DND-41 (cell line): ENCODE data around the gene SERAC1.

Experiments
- ATAC-seq: fragments of 200-7000 bp; cut with Tn5 transposase; 3 replicates; pipeline ENCODE4 v1.9.1; 2021; ENCODE audit warnings: low read depth; ENCODE audit not compliant: insufficient read depth
- DNase-seq: peaks from one replicate; pipeline ENCODE4 v3.0.0-alpha.2; 2020
- H2AFZ ChIP-seq: 2 replicates; pipeline ENCODE4 v1.6.0; 2012; ENCODE audit warnings: low read depth, low read length
- H3K27ac ChIP-seq: 2 replicates; pipeline ENCODE4 v1.5.1; 2012; ENCODE audit warnings: low read length, inconsistent platforms
- H3K27me3 ChIP-seq: fragments of 200-600 bp; sonication (generic); 2 replicates; pipeline ENCODE4 v1.6.0; 2012; ENCODE audit warnings: low read length, mild to moderate bottlenecking, inconsistent platforms; ENCODE audit not compliant: insufficient read depth, poor library complexity
- H3K36me3 ChIP-seq: 2 replicates; pipeline ENCODE4 v1.5.1; 2012; ENCODE audit warnings: low read length, inconsistent platforms; ENCODE audit not compliant: insufficient read depth
- H3K4me1 ChIP-seq: 2 replicates; pipeline ENCODE4 v1.5.1; 2012; ENCODE audit warnings: mild to moderate bottlenecking, low read length; ENCODE audit not compliant: insufficient read depth
- H3K4me2 ChIP-seq: 2 replicates; pipeline ENCODE4 v1.6.0; 2012; ENCODE audit warnings: mild to moderate bottlenecking, moderate library complexity, low read length, inconsistent platforms; ENCODE audit not compliant: insufficient read depth
- H3K4me3 ChIP-seq, 2 experiments: fragments of 200-600 bp in 1 of 2; shearing (Covaris generic) in 1 of 2; 2 replicates each; pipeline ENCODE4 v1.5.1; 2012 to 2016; ENCODE audit warnings: inconsistent platforms in 2 of 2, low read length in 2 of 2, mild to moderate bottlenecking in 2 of 2, low read depth in 1 of 2, moderate library complexity in 1 of 2
- H3K79me2 ChIP-seq: 2 replicates; pipeline ENCODE4 v1.6.0; 2012; ENCODE audit warnings: low read length, inconsistent platforms; ENCODE audit not compliant: insufficient read depth
- H3K9ac ChIP-seq: 2 replicates; pipeline ENCODE4 v1.6.0; 2012; ENCODE audit warnings: low read depth, mild to moderate bottlenecking, inconsistent platforms, low read length, moderate library complexity
- H3K9me3 ChIP-seq: 2 replicates; pipeline ENCODE4 v1.5.1; 2012; ENCODE audit warnings: low read length, moderate library complexity, mild to moderate bottlenecking, inconsistent platforms; ENCODE audit not compliant: insufficient read depth, severe bottlenecking
- H4K20me1 ChIP-seq: 2 replicates; pipeline ENCODE4 v1.6.0; 2012; ENCODE audit warnings: low read length; ENCODE audit not compliant: insufficient read depth
- EZH2 ChIP-seq: IDR thresholded peaks from 3 replicates; pipeline ENCODE4 v1.6.1; 2012; ENCODE audit warnings: borderline replicate concordance, low read depth, mild to moderate bottlenecking, moderate library complexity, low read length, inconsistent platforms; ENCODE audit not compliant: severe bottlenecking
- TF ChIP-seq, protein P1 (sequence below): IDR thresholded peaks from 2 replicates; pipeline ENCODE4 v1.5.1; 2012; ENCODE audit warnings: borderline replicate concordance, low read length, moderate library complexity, mild to moderate bottlenecking; ENCODE audit not compliant: poor library complexity, severe bottlenecking; ENCODE audit errors: extremely low read depth

SERAC1 gene

DNA sequence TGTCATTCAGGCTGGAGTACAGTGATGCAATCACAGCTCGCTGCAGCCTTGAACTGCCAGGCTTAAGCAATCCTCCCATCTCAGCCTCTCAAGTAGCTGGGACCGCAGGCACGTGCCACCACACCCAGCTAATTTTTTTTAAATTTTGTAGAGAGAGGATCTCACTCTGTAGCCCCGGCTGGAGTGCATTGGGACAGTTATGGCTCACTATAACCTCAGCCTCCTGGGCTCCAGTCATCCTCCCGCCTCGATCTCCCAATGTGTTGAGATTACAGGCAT lies 86.5 kb downstream of the SERAC1 start:
- H3K27ac ChIP-seq: no peak overlapping the region
- H3K79me2 ChIP-seq: no peaks in the 10 kb centered on the region
- DNase-seq: no peak
- H3K9me3 ChIP-seq: no peaks in the 10 kb centered on the region
- no peak overlapping the region for H2AFZ ChIP-seq
- H3K36me3 ChIP-seq: peaks cover 57% of the 10 kb centered on the region
- ATAC-seq: no peak
- no peaks in the 10 kb centered on the region for H3K27me3 ChIP-seq
- peaks cover 15% of the 10 kb centered on the region for H3K4me1 ChIP-seq
- H3K4me2 ChIP-seq: no peak overlapping the region
- H4K20me1 ChIP-seq: no peaks in the 10 kb centered on the region
- TF ChIP-seq EZH2: no peak
- TF ChIP-seq, protein P1, sequence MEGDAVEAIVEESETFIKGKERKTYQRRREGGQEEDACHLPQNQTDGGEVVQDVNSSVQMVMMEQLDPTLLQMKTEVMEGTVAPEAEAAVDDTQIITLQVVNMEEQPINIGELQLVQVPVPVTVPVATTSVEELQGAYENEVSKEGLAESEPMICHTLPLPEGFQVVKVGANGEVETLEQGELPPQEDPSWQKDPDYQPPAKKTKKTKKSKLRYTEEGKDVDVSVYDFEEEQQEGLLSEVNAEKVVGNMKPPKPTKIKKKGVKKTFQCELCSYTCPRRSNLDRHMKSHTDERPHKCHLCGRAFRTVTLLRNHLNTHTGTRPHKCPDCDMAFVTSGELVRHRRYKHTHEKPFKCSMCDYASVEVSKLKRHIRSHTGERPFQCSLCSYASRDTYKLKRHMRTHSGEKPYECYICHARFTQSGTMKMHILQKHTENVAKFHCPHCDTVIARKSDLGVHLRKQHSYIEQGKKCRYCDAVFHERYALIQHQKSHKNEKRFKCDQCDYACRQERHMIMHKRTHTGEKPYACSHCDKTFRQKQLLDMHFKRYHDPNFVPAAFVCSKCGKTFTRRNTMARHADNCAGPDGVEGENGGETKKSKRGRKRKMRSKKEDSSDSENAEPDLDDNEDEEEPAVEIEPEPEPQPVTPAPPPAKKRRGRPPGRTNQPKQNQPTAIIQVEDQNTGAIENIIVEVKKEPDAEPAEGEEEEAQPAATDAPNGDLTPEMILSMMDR: no peak
- no peak overlapping the region for H3K4me3 ChIP-seq
- no peak overlapping the region for H3K9ac ChIP-seq

DNA sequence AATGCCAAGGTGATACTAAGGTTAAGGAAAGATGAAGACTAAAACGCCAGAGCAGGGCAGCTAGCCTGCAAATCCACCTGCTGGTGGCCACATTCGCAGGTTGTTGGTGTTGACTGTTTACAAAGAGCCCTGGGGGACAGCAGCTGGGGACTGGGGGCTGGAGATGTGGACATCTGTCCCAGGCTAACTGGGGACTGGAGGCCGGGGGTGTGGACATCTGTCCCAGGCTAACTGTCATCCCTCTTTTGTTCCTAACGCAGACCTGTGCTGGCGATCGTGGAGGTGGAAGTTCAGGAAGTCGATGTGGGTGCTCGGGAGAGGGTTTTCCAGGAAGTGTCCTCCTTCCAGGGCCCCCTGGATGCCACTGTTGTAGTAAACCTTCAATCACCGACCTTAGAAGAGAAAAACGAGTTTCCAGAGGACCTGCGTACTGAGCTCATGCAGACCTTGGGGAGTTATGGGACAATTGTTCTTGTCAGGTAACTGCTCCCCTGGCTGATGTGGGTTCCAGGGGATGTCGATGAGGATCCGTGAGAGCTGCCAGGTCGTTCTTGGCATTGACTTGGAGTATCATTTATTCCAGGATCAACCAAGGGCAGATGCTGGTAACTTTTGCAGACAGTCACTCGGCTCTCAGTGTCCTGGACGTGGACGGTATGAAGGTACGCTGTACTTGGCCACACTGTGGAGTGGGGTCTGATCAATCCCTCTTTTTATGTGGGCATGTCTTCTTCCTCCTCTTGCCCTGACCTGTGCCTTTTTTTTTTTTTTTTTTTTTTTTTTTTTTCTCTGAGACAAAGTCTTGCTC lies 87.0 kb downstream of the SERAC1 start:
- no peaks in the 10 kb centered on the region for H4K20me1 ChIP-seq
- H3K4me1 ChIP-seq: peaks cover 10% of the 10 kb centered on the region
- no peak overlapping the region for H3K9ac ChIP-seq
- H3K36me3 ChIP-seq: peaks cover 62% of the 10 kb centered on the region
- H2AFZ ChIP-seq: no peak overlapping the region
- H3K27ac ChIP-seq: no peak overlapping the region
- no peak overlapping the region for H3K4me2 ChIP-seq
- TF ChIP-seq EZH2: no peak
- TF ChIP-seq, protein P1: no peak
- ATAC-seq (no peak), DNase-seq (no peak)
- H3K27me3 ChIP-seq: no peaks in the 10 kb centered on the region
- no peaks in the 10 kb centered on the region for H3K9me3 ChIP-seq
- H3K4me3 ChIP-seq: no peak overlapping the region
- no peaks in the 10 kb centered on the region for H3K79me2 ChIP-seq

DNA sequence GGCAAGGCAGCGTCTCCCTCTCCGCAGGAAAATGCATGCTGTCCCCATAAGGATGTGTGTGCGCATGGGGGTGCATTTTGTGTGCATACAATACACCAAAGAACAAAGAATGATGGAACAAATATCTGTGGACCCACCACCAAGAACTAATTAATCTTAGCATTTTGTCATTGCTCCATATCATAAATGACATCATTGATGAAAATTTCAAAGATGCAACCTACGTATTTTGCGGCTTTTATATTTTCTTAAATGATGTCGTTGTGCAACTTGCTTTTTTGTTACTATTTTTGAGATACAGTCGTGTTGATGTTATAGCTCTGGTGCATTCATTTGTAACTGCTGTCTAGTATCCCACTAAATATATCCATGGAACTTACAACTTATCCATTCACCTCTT lies 89.7 kb downstream of the SERAC1 start:
- peaks cover 47% of the 10 kb centered on the region for H3K36me3 ChIP-seq
- no peaks in the 10 kb centered on the region for H4K20me1 ChIP-seq
- no peak overlapping the region for H3K9ac ChIP-seq
- H3K4me3 ChIP-seq: no peak overlapping the region
- TF ChIP-seq, protein P1: no peak
- TF ChIP-seq EZH2: no peak
- no peaks in the 10 kb centered on the region for H3K27me3 ChIP-seq
- no peak overlapping the region for H3K27ac ChIP-seq
- no peak overlapping the region for H2AFZ ChIP-seq
- no peak for ATAC-seq
- no peaks in the 10 kb centered on the region for H3K4me1 ChIP-seq
- no peaks in the 10 kb centered on the region for H3K79me2 ChIP-seq
- no peak overlapping the region for H3K4me2 ChIP-seq
- H3K9me3 ChIP-seq: no peaks in the 10 kb centered on the region
- no peak for DNase-seq
